ENCODE measurements around the gene RNU7-1. TPM values are rescaled to one million over a fixed set of nuclear protein-coding genes. Genes with fewer than 3 reads are reported as not detected.
A peak's percentile ranks its signal among the peaks of the same experiment; 100 is the strongest.

Gene RNU7-1
- total and polyA plus RNA-seq, 2 of the 4 experiments (the other 2 are of a cell fraction), result not detected

GRCh38 chr12:6952121-6952862 is 8.7 kb downstream of the RNU7-1 start:
- no peak overlapping the region for H2BK15ac ChIP-seq (ENCODE audit: low read depth, low read length)
- no peak for TF ChIP-seq ELK1 (IDR thresholded peaks at IDR 0.05; ENCODE audit: borderline replicate concordance, low read depth, low read length)
- no peak for TF ChIP-seq BHLHE40 (IDR thresholded peaks at IDR 0.05; ENCODE audit: low read depth, low read length)
- TF ChIP-seq MAZ (IDR thresholded peaks at IDR 0.05; ENCODE audit: borderline replicate concordance, low read depth, low read length), result no peak
- no peak for TF ChIP-seq RFX5 (IDR thresholded peaks at IDR 0.05; ENCODE audit: low read depth, low read length)
- no peak for TF ChIP-seq RCOR1 (IDR thresholded peaks at IDR 0.05; ENCODE audit: insufficient replicate concordance, low read length)
- TF ChIP-seq CEBPB (IDR thresholded peaks at IDR 0.05; ENCODE audit: low read depth, low read length), result no peak
- TF ChIP-seq POLR2A (IDR thresholded peaks at IDR 0.05; ENCODE audit: low read depth, low read length), result no peak
- TF ChIP-seq SMC3 (IDR thresholded peaks at IDR 0.05; ENCODE audit: low read depth, low read length), result no peak
- no peak for TF ChIP-seq NFE2L2 (IDR thresholded peaks at IDR 0.05; ENCODE audit: low read depth, low read length)
- TF ChIP-seq FOS (IDR thresholded peaks at IDR 0.05; ENCODE audit: low read depth, low read length), result no peak
- H3K4me2 ChIP-seq (ENCODE audit: low read depth, low read length), result no peak overlapping the region
- H2AK5ac ChIP-seq (ENCODE audit: low read depth, low read length), result no peak overlapping the region
- H4K8ac ChIP-seq (ENCODE audit: low read depth in 2 of 2, low read length in 2 of 2), result 0 out of 4 replicates have a peak overlapping the region, but pooled peaks of 1 of the 2 experiments have one; percentile 15
- CTCF ChIA-PET, result interaction anchor here (1.4 kb wide), 1 partner anchor 9 kb away, joined by 4 read pairs; no protein-coding TSS in a partner anchor
- H3K9me1 ChIP-seq (ENCODE audit: insufficient read depth, low read length), result no peaks in the 10 kb centered on the region
- H4K20me1 ChIP-seq (ENCODE audit: insufficient read depth, low read length), result no peaks in the 10 kb centered on the region
- ATAC-seq (ENCODE audit: low read depth) (no peak), DNase-seq (no peak)
- H3K9ac ChIP-seq (ENCODE audit: low read depth, low read length), result no peak overlapping the region
- no peak overlapping the region for H2BK120ac ChIP-seq (ENCODE audit: low read depth, low read length)
- peak overlapping the region; percentile 58 for H2AFZ ChIP-seq (replicated peaks; ENCODE audit: low read length, poor library complexity)
- H3K4ac ChIP-seq (ENCODE audit: low read depth, low read length), result no peak overlapping the region
- H3K27me3 ChIP-seq (ENCODE audit: control insufficient read depth, insufficient read depth, low read length), result no peaks in the 10 kb centered on the region
- H4K91ac ChIP-seq (ENCODE audit: insufficient read depth, low read depth, low read length), result no peak overlapping the region
- 0 out of 2 replicates have a peak, but pooled peaks cover 2% of the 10 kb centered on the region for H3K4me1 ChIP-seq (ENCODE audit: control insufficient read depth, insufficient read depth, low read length)
- no peak overlapping the region for H3K56ac ChIP-seq (ENCODE audit: extremely low read depth, insufficient read depth, low read length)
- no peak overlapping the region for H2BK5ac ChIP-seq (ENCODE audit: low read depth, low read length, poor library complexity, severe bottlenecking)
- POLR2A ChIA-PET (ENCODE audit: unreplicated experiment), result no interaction called here
- in situ Hi-C loops (cut with MboI; ENCODE audit: low sequenced_read_pairs), result no loop called here
- no peak overlapping the region for H3K14ac ChIP-seq (replicated peaks; ENCODE audit: low read depth, low read length)
- H3K4me3 ChIP-seq (ENCODE audit: insufficient read depth, low read depth, low read length), result no peak overlapping the region
- H3K18ac ChIP-seq (ENCODE audit: low read depth, low read length), result no peak overlapping the region
- intact Hi-C loops (cut with micrococcal nuclease), result no loop called here
- no peak overlapping the region for H3K27ac ChIP-seq (ENCODE audit: insufficient read depth, low read length)
- H3K9me3 ChIP-seq (ENCODE audit: control insufficient read depth, insufficient read depth, low read length), result no peaks in the 10 kb centered on the region
- H2AK9ac ChIP-seq (replicated peaks; ENCODE audit: low read depth, low read length, poor library complexity), result peak overlapping the region; percentile 37
- H3K23ac ChIP-seq (ENCODE audit: low read depth, low read length), result no peak overlapping the region; the same call in 1 of the 2 replicates
- H3K79me1 ChIP-seq (ENCODE audit: low read depth in 1 of 2, low read length in 2 of 2), result no peaks in the 10 kb centered on the region
- H3K36me3 ChIP-seq (ENCODE audit: control insufficient read depth, insufficient read depth, low read length), result no peaks in the 10 kb centered on the region
- dilution Hi-C loops (cut with HindIII; ENCODE audit: low sequenced_read_pairs, unreplicated experiment), result no loop called here
- no TSS peak for BruUV-seq (replicated peaks)
- 86% methylated on average over 8 of the region's 22 CpGs; no CpG with 5 or more reads in 1 of the 2 experiments for WGBS, 2 experiments (ENCODE audit: extremely low coverage in 2 of 2, insufficient read length in 1 of 2)
- no peak overlapping the region for H2BK20ac ChIP-seq (ENCODE audit: low read depth, low read length)
- H4K5ac ChIP-seq (ENCODE audit: low read depth, low read length), result no peak overlapping the region

All from IMR-90 (cell line).